Sigmoid colon (tissue), 3 donors: ENCODE measurements around the gene LEF1.

Experiments used
- CTCF ChIP-seq, 4 experiments: fragments of 450-650 bp in 3 of 4; fragments of 200-600 bp in 1 of 4; IDR thresholded peaks; one replicate each; pipeline ENCODE4 v1.5.1; 2016 to 2019; ENCODE audit warnings: antibody characterized with exemption in 4 of 4, mild to moderate bottlenecking in 3 of 4, moderate library complexity in 2 of 4
- POLR2A ChIP-seq, 2 donors: fragments of 450-650 bp; IDR thresholded peaks; one replicate each; pipeline ENCODE4 v1.6.1; 2016; ENCODE audit warnings: antibody characterized with exemption in 2 of 2, mild to moderate bottlenecking in 2 of 2, moderate library complexity in 2 of 2

GRCh38 chr4:108199881-108200280 is 31.1 kb upstream of the LEF1 start:
- TF ChIP-seq CTCF (IDR thresholded peaks at IDR 0.05) (no peak), POLR2A (IDR thresholded peaks at IDR 0.05) (no peak)
